NCI-H2107 (cell line): ENCODE measurements around the gene SGTA.
"Not testable (repeated sequence)": the region's sequence is repeated elsewhere in the genome, so short reads cannot be mapped to it uniquely, and the experiment has no call there.

Experiments used
- DNase-seq: peaks from one replicate; lab custom pipeline; 2025; lab: John Stamatoyannopoulos, UW

SGTA gene

GRCh38 chr19:2793126-2793525 is 10.1 kb upstream of the SGTA start:
- DNase-seq: no peak

GRCh38 chr19:2792666-2793065 is 9.6 kb upstream of the SGTA start:
- DNase-seq: not testable (repeated sequence)

- DNase-seq: no peak
Observed at GRCh38 chr19:2791876-2792275, 8.8 kb upstream of the SGTA start.

- DNase-seq: no peak
Observed at GRCh38 chr19:2791440-2791839, 8.4 kb upstream of the SGTA start.

GRCh38 chr19:2790557-2791271 is 7.6 kb upstream of the SGTA start:
- DNase-seq: no peak

- DNase-seq: no peak
Observed at GRCh38 chr19:2790194-2790556, 7.1 kb upstream of the SGTA start.

- no peak for DNase-seq
Observed at GRCh38 chr19:2788237-2788636, 5.2 kb upstream of the SGTA start.

GRCh38 chr19:2787115-2787514 is 4.0 kb upstream of the SGTA start:
- DNase-seq: no peak

- peak; percentile 98 for DNase-seq
Observed at GRCh38 chr19:2785244-2785997, 2.3 kb upstream of the SGTA start, which contains the start of gene THOP1. Gene THOP1 (plus strand): TSS chr19:2785503. CDS start chr19:2785663, 160 bp downstream.

GRCh38 chr19:2783781-2784145 is 690 bp upstream of the SGTA start:
- DNase-seq: no peak

- no peak for DNase-seq
Observed at GRCh38 chr19:2782329-2782935, 641 bp downstream of the SGTA start.

GRCh38 chr19:2780284-2780683 is 2.8 kb downstream of the SGTA start:
- DNase-seq: no peak

GRCh38 chr19:2779121-2779740 is 3.8 kb downstream of the SGTA start:
- DNase-seq: no peak

GRCh38 chr19:2777952-2778683 is 5.0 kb downstream of the SGTA start:
- no peak for DNase-seq

- DNase-seq: no peak
Observed at GRCh38 chr19:2775556-2776430, 7.3 kb downstream of the SGTA start.

- DNase-seq: no peak
Observed at GRCh38 chr19:2774953-2775555, 8.0 kb downstream of the SGTA start.

GRCh38 chr19:2774083-2774679 is 8.9 kb downstream of the SGTA start:
- no peak for DNase-seq

GRCh38 chr19:2771786-2772674 is 11.0 kb downstream of the SGTA start:
- no peak for DNase-seq
